HG03469 (cell line): ENCODE measurements around the gene NYAP1.
"Not testable (repeated sequence)": the region's sequence is repeated elsewhere in the genome, so short reads cannot be mapped to it uniquely, and the experiment has no call there.

ENCODE experiments used
- ATAC-seq: cut with Tn5 transposase; IDR thresholded peaks from one replicate; pipeline ENCODE4 v1.9.1; 2021; ENCODE audit warnings: mild to moderate bottlenecking, moderate library complexity, moderate number of reproducible peaks; ENCODE audit not compliant: unreplicated experiment

The NYAP1 gene

GRCh38 chr7:100509231-100509630 is 25.5 kb downstream of the NYAP1 start:
- ATAC-seq, result no peak

- ATAC-seq, result no peak
Observed at GRCh38 chr7:100510437-100511239, 26.9 kb downstream of the NYAP1 start.

- ATAC-seq, result no peak
Observed at GRCh38 chr7:100513212-100513810, 29.6 kb downstream of the NYAP1 start.

- ATAC-seq, result no peak
Observed at GRCh38 chr7:100515072-100515532, 31.4 kb downstream of the NYAP1 start.

DNA sequence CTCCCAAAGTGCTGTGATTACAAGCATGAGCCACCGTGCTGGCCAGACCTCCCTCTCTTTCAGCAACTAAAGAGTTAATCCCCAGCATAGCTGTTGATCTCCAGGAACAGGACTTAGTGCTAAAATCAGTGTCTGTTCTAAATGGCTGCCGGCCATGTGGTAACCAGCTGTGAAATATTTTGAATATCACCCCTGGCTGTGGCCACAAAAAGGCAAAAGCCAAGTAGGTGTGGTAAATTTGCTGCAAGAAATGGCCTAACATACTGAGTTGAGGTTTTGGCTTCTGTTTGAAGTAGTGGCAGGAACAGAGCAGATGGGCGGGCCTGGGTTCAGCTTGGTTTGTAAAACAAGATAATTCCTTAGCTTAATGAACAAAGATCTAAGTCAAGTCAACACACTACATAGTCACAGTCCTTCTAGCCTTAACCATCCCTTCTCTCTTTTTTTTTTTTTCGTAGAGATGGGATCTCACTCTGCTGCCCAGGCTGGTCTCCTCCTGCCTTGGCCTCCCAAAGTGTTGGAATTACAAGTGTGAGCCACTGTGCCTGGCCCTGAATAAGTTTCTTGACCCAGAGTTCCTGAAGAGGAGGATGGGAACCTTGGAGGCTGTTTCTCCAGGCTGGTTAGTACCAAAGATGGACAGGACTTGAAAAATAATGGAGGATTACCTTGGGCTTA is 32.5 kb downstream of the NYAP1 start:
- ATAC-seq, result no peak

- ATAC-seq, result no peak
Observed at GRCh38 chr7:100517305-100517704, 33.6 kb downstream of the NYAP1 start.

- ATAC-seq, result no peak
Observed at GRCh38 chr7:100519580-100519979, 35.9 kb downstream of the NYAP1 start.

DNA sequence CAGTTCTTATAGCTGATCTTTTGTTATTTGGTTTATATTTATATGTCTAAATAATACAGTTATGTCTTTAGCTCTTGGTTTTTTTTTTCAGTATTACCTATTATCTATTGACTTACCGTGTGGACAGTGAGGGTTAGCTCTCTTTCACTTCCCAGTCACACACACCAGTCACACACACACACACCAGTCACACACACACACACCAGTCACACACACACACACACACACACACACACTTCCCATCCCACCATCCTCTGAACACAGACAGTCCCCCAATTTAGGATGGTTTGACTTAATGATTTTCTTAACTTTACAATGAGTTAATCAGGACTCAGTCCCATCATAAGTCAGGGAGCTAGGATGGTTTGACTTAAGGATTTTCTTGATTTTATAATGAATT is 36.4 kb downstream of the NYAP1 start:
- no peak for ATAC-seq

DNA sequence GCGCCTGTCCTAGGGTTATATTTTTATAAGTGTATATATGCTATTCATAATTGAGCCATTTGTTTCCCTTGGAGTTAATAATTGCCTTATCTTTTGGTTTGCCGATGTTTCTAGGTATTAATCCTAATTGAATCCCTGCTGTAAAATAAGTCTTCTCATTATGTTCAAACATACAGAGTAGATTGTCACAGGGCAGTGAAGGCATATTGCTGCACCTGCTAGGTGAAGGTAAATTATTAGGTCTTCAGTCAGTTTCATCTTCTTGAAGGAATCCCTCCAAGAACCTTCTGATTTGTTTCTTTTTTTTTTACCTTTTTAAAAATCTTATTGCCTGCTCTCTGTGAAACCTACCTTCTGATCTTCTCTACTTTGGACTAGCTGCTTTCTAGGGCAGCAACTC is 37.3 kb downstream of the NYAP1 start:
- ATAC-seq, result no peak

- not testable (repeated sequence) for ATAC-seq
Observed at GRCh38 chr7:100521909-100522593, 38.3 kb downstream of the NYAP1 start.

GRCh38 chr7:100523192-100523591 is 39.5 kb downstream of the NYAP1 start:
- not testable (repeated sequence) for ATAC-seq

DNA sequence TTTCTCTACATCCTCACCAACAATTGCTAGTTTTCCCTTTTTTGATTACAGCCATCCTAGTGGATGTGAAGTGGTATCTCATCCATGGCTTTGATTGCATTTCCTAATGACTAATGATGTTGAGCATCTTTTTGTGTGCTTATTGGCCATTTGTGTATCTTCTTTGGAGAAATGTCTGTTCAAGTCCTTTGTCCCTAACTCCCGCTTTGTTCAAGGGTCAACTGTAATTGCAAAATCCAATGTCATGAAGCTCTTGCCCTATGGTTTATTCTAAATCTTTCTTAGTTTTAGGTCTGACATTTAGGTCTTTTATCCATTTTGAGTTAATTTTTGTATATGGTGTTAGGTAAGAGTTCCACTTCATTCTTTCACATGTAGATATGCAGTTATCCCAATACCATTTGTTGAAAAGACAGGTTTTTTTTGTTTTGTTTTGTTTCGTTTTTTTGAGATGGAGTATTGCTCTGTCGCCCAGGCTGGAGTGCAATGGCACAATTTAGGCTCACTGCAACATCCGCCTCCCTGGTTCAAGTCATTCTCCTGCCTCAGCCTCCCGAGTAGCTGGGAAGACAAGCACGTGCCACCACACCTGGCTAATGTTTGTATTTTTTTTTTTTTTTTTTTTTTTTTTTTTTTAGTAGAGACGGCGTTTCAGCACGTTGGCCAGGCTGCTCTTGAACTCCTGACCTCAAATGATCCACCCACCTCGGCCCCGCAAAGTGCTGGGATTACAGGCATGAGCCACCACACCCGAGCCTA is 44.6 kb downstream of the NYAP1 start:
- ATAC-seq, result not testable (repeated sequence)

GRCh38 chr7:100532165-100533022 is 48.7 kb downstream of the NYAP1 start:
- no peak for ATAC-seq

- not testable (repeated sequence) for ATAC-seq
Observed at GRCh38 chr7:100535982-100536381, 52.3 kb downstream of the NYAP1 start.

GRCh38 chr7:100536695-100537094 is 53.0 kb downstream of the NYAP1 start:
- ATAC-seq, result not testable (repeated sequence)

DNA sequence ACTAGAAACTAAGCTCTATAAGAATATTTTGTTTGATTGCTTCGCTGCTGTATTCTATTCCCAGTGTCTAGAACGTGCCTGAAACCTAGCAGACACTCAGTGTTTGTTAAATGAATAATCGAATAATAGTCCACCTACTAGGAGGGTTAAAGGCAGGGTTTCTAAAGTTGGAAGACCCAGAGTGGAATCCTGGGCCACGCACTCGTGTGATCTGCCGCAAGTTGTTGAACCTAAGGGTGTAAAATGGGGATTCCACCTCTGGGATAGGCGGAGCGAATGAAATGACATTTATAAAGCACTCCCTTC is 54.6 kb downstream of the NYAP1 start:
- no peak for ATAC-seq

- ATAC-seq, result peak; percentile 77
Observed at GRCh38 chr7:100538654-100539435, 55.1 kb downstream of the NYAP1 start, which contains the start of gene AGFG2. TSS of gene AGFG2 (plus strand) at chr7:100539203. CDS start at chr7:100539347, 144 bp downstream.

DNA sequence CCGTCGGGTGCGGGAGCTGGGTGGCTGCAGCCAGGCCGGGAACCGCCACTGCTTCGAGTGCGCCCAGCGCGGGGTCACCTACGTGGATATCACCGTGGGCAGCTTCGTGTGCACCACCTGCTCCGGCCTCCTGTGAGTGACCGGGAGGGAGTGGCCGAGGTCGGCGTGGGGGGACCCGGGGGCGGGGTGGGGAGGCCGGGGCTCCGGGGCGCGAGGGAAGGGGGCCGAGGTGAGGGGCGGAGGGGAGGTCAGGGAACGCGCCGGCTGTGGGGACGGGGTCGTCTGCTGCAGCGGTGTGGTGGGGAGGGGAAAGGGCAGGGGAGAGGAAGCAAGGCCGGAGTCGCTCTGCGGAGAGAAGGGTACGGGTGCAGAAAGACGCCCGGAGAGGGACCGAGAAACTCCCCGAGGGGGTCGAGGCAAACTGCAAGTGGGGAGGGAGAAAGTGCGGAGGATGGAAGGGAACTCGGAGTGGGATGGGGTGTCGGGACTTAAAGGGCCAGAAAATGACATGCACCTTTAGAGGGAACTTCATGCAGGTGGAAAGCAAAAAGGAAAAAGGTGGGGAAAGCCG is 55.8 kb downstream of the NYAP1 start:
- no peak for ATAC-seq
